ENCODE results near the gene STPG1. TPM values are rescaled to one million over a fixed set of nuclear protein-coding genes. Genes with fewer than 3 reads are reported as not detected.
A peak's percentile ranks its signal among the peaks of the same experiment; 100 is the strongest.

The STPG1 gene
- polyA plus RNA-seq, 1 donor (not counting 4 experiments of a cell fraction or from before 2014, with no cell fraction given) = 16.6 TPM

DNA sequence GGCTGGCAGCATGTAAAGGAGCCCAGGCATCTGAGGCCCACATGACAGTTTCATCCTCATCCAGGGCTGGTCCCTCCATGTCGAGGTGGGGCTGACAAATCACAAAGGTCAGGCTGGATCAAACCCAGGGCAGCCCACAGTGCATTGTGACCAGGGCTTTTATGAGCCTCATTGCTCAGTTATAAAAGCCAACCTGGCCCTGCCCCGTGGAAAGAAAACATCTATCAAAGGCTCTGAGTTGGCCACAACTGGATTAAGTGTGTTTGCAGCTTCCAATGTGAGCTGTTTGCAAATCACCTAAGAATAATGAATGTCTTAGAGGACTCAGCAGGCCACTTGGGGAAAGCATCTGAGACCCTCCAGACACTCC is 49.0 kb downstream of the STPG1 start:
- H3K27ac ChIP-seq (ENCODE audit: control insufficient read depth, insufficient read depth, low read length) = peak overlapping the region; percentile 92
- H3K4me1 ChIP-seq (ENCODE audit: control insufficient read depth, extremely low read depth, insufficient read depth, low read length) = peaks cover 36% of the 10 kb centered on the region
- H3K79me2 ChIP-seq (ENCODE audit: control insufficient read depth, insufficient read depth, low read length) = no peaks in the 10 kb centered on the region
- H3K9me3 ChIP-seq (ENCODE audit: control insufficient read depth, low read depth, low read length) = no peaks in the 10 kb centered on the region
- H3K36me3 ChIP-seq (ENCODE audit: control insufficient read depth in 2 of 2, extremely low read depth in 1 of 2, insufficient read depth in 2 of 2, low read length in 2 of 2) = peaks cover 3 to 6% of the 10 kb centered on the region in 2 experiments
- H2AFZ ChIP-seq (ENCODE audit: control insufficient read depth, low read length) = no peak overlapping the region
- DNase-seq (ENCODE audit: low read depth, low spot score) (no peak), FAIRE-seq (no peak)
- dilution Hi-C loops (cut with MboI; ENCODE audit: extremely low pct_ligation_motif_present, low sequenced_read_pairs) = no loop called here
- H3K4me3 ChIP-seq (ENCODE audit: control insufficient read depth in 2 of 3, extremely low read depth in 1 of 3, insufficient read depth in 2 of 3, low read depth in 1 of 3, low read length in 3 of 3) = no peak overlapping the region
- no peaks in the 10 kb centered on the region for H3K27me3 ChIP-seq (ENCODE audit: control insufficient read depth, extremely low read depth, insufficient read depth, low read length)
- TF ChIP-seq EZH2 (IDR thresholded peaks at IDR 0.05; ENCODE audit: low read length) = no peak
- TF ChIP-seq, protein P1, sequence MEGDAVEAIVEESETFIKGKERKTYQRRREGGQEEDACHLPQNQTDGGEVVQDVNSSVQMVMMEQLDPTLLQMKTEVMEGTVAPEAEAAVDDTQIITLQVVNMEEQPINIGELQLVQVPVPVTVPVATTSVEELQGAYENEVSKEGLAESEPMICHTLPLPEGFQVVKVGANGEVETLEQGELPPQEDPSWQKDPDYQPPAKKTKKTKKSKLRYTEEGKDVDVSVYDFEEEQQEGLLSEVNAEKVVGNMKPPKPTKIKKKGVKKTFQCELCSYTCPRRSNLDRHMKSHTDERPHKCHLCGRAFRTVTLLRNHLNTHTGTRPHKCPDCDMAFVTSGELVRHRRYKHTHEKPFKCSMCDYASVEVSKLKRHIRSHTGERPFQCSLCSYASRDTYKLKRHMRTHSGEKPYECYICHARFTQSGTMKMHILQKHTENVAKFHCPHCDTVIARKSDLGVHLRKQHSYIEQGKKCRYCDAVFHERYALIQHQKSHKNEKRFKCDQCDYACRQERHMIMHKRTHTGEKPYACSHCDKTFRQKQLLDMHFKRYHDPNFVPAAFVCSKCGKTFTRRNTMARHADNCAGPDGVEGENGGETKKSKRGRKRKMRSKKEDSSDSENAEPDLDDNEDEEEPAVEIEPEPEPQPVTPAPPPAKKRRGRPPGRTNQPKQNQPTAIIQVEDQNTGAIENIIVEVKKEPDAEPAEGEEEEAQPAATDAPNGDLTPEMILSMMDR (optimal IDR thresholded peaks at IDR 0.05 in 1 of 3, IDR thresholded peaks at IDR 0.05 in 1 of 3, conservative IDR thresholded peaks at IDR 0.05 in 1 of 3; ENCODE audit: extremely low read depth in 1 of 3, insufficient read depth in 2 of 3, low read length in 3 of 3) = no peak
- peak overlapping the region; percentile 74 for H3K4me2 ChIP-seq (ENCODE audit: control insufficient read depth, extremely low read depth, insufficient read depth, low read depth, low read length)
- peak overlapping the region; percentile 58 for H3K9ac ChIP-seq (ENCODE audit: control insufficient read depth, extremely low read depth, insufficient read depth, low read length)
- no peaks in the 10 kb centered on the region for H3K9me1 ChIP-seq (ENCODE audit: control insufficient read depth, extremely low read depth, insufficient read depth, low read length)
- no peaks in the 10 kb centered on the region for H4K20me1 ChIP-seq (ENCODE audit: control insufficient read depth, extremely low read depth, insufficient read depth, low read length)

DNA sequence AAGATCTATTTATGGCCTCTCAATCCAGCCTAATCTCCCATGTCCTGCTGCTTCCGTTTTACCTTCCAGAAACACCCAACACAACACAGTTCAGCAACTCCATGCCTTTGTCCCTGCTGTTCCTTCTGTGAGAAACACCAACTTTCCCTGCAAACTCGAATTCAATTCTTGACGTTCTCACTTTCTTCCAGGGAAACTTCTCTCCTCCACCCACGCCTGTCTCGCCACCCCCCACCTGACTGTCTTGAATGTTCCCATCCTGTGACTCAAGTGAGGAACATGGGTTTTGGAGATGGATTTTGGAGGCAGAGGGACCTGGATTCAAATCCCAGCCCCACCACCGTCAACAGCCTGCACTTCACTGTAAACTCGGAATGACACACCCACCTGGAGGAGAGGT is 49.6 kb downstream of the STPG1 start:
- H3K27me3 ChIP-seq (ENCODE audit: control insufficient read depth, extremely low read depth, insufficient read depth, low read length) = no peaks in the 10 kb centered on the region
- no peak overlapping the region for H3K9ac ChIP-seq (ENCODE audit: control insufficient read depth, extremely low read depth, insufficient read depth, low read length)
- no peaks in the 10 kb centered on the region for H4K20me1 ChIP-seq (ENCODE audit: control insufficient read depth, extremely low read depth, insufficient read depth, low read length)
- TF ChIP-seq, protein P1 (optimal IDR thresholded peaks at IDR 0.05 in 1 of 3, IDR thresholded peaks at IDR 0.05 in 1 of 3, conservative IDR thresholded peaks at IDR 0.05 in 1 of 3; ENCODE audit: extremely low read depth in 1 of 3, insufficient read depth in 2 of 3, low read length in 3 of 3) = no peak
- no peak for TF ChIP-seq EZH2 (IDR thresholded peaks at IDR 0.05; ENCODE audit: low read length)
- peaks cover 8 to 12% of the 10 kb centered on the region in 2 experiments for H3K36me3 ChIP-seq (ENCODE audit: control insufficient read depth in 2 of 2, extremely low read depth in 1 of 2, insufficient read depth in 2 of 2, low read length in 2 of 2)
- H3K4me2 ChIP-seq (ENCODE audit: control insufficient read depth, extremely low read depth, insufficient read depth, low read depth, low read length) = no peak overlapping the region
- FAIRE-seq (no peak), DNase-seq (ENCODE audit: low read depth, low spot score) (no peak)
- dilution Hi-C loops (cut with MboI; ENCODE audit: extremely low pct_ligation_motif_present, low sequenced_read_pairs) = no loop called here
- H3K4me3 ChIP-seq (ENCODE audit: control insufficient read depth in 2 of 3, extremely low read depth in 1 of 3, insufficient read depth in 2 of 3, low read depth in 1 of 3, low read length in 3 of 3) = no peak overlapping the region
- H3K27ac ChIP-seq (ENCODE audit: control insufficient read depth, insufficient read depth, low read length) = peak overlapping the region; percentile 92
- H2AFZ ChIP-seq (ENCODE audit: control insufficient read depth, low read length) = no peak overlapping the region
- no peaks in the 10 kb centered on the region for H3K9me1 ChIP-seq (ENCODE audit: control insufficient read depth, extremely low read depth, insufficient read depth, low read length)
- H3K4me1 ChIP-seq (ENCODE audit: control insufficient read depth, extremely low read depth, insufficient read depth, low read length) = peaks cover 36% of the 10 kb centered on the region
- H3K9me3 ChIP-seq (ENCODE audit: control insufficient read depth, low read depth, low read length) = no peaks in the 10 kb centered on the region
- no peaks in the 10 kb centered on the region for H3K79me2 ChIP-seq (ENCODE audit: control insufficient read depth, insufficient read depth, low read length)
